Common myeloid progenitor, CD34-positive (primary cell): ENCODE data around the gene DIPK1B.

ENCODE experiments used
- CTCF ChIA-PET: fragments of 350-600 bp; sonication (Branson Sonifier 250); formaldehyde crosslinking; loops from one replicate; lab custom pipeline; 2021; ENCODE audit warnings: antibody characterized with exemption; lab: Charles Lee
- POLR2A ChIA-PET: fragments of 350-600 bp; sonication (Branson Sonifier 250); formaldehyde crosslinking; loops from one replicate; lab custom pipeline; 2021; ENCODE audit warnings: antibody characterized with exemption; lab: Charles Lee
- DNase-seq, 3 donors: peaks; one replicate each; pipeline versions ENCODE4 v3.0.0 to v3.0.0-alpha.2; 2013
- H3K27ac ChIP-seq, 2 experiments: 1 replicate in 1 of 2; 2 replicates in 1 of 2; pipeline ENCODE4 v1.7.0; 2013; ENCODE audit warnings: inconsistent platforms in 2 of 2, low read length in 2 of 2, mild to moderate bottlenecking in 2 of 2, low read depth in 1 of 2, moderate library complexity in 1 of 2; ENCODE audit not compliant: severe bottlenecking in 2 of 2, insufficient read depth in 1 of 2, poor library complexity in 1 of 2
- H3K27me3 ChIP-seq, 5 experiments: replicated peaks in 2 of 5; 1 replicate in 3 of 5; 2 replicates in 2 of 5; pipeline versions ENCODE4 v1.6.1 to v1.7.0; 2013; ENCODE audit warnings: low read length in 4 of 5, mild to moderate bottlenecking in 2 of 5, moderate library complexity in 2 of 5, inconsistent platforms in 1 of 5; ENCODE audit not compliant: insufficient read depth in 5 of 5, control insufficient read depth in 4 of 5
- H3K36me3 ChIP-seq, 4 experiments: 1 replicate in 2 of 4; 2 replicates in 2 of 4; pipeline versions ENCODE4 v1.6.1 to v1.7.0; 2013; ENCODE audit warnings: low read length in 3 of 4, control low read depth in 1 of 4, mild to moderate bottlenecking in 1 of 4; ENCODE audit not compliant: control insufficient read depth in 4 of 4, insufficient read depth in 4 of 4
- H3K4me1 ChIP-seq, 4 experiments: 1 replicate in 3 of 4; 2 replicates in 1 of 4; pipeline versions ENCODE4 v1.6.1 to v1.7.1; 2013; ENCODE audit warnings: low read length in 3 of 4, mild to moderate bottlenecking in 3 of 4, control low read depth in 1 of 4, inconsistent platforms in 1 of 4, moderate library complexity in 1 of 4; ENCODE audit not compliant: control insufficient read depth in 4 of 4, insufficient read depth in 4 of 4; ENCODE audit errors: control extremely low read depth in 1 of 4
- H3K4me3 ChIP-seq, 7 experiments: 1 replicate in 4 of 7; 2 replicates in 3 of 7; pipeline versions ENCODE4 v1.5.1 to v1.7.0; 2013; ENCODE audit warnings: mild to moderate bottlenecking in 7 of 7, low read length in 6 of 7, moderate library complexity in 6 of 7, inconsistent platforms in 2 of 7, low read depth in 2 of 7, control low read depth in 1 of 7; ENCODE audit not compliant: insufficient read depth in 4 of 7, control insufficient read depth in 1 of 7; ENCODE audit errors: extremely low read depth in 1 of 7
- H3K9me3 ChIP-seq, 5 experiments: 1 replicate in 4 of 5; 2 replicates in 1 of 5; pipeline versions ENCODE4 v1.6.1 to v1.7.1; 2013; ENCODE audit warnings: low read length in 4 of 5, mild to moderate bottlenecking in 2 of 5, inconsistent platforms in 1 of 5, low read depth in 1 of 5, moderate library complexity in 1 of 5; ENCODE audit not compliant: control insufficient read depth in 4 of 5, insufficient read depth in 2 of 5; ENCODE audit errors: control extremely low read depth in 1 of 5
- WGBS: methylation state at CpG from one replicate; pipeline ENCODE4 v1.1.5; 2013; ENCODE audit not compliant: insufficient coverage; 5-methylcytosine and 5-hydroxymethylcytosine counted together

The DIPK1B gene

GRCh38 chr9:136721339-136722092 is 9.1 kb downstream of the DIPK1B start:
- ChIA-PET CTCF (interaction anchor here (0.9 to 2.4 kb wide), 5 partner anchors 8 to 50 kb away, joined by 3 to 14 read pairs (median 4); no protein-coding TSS in a partner anchor), POLR2A (interaction anchor here (1.0 to 2.7 kb wide), 4 partner anchors 8 to 32 kb away, joined by 3 to 21 read pairs (median 4); partner anchors contain the start of gene DIPK1B)
- H3K27ac ChIP-seq, result no peak overlapping the region

GRCh38 chr9:136722093-136722968 is 10.0 kb downstream of the DIPK1B start:
- 92% methylated on average over 30 of the region's 31 CpGs for WGBS
- Histone ChIP-seq H3K27me3 (no peaks in the 10 kb centered on the region), H3K4me3 (no peak overlapping the region), H3K36me3 (peaks cover 8 to 87% (median 58%) of the 10 kb centered on the region in 4 experiments), H3K4me1 (peaks cover 4 to 65% (median 53%) of the 10 kb centered on the region in 4 experiments), H3K27ac (no peak overlapping the region), H3K9me3 (no peaks in the 10 kb centered on the region)
- ChIA-PET POLR2A (interaction anchor here (1.1 to 2.7 kb wide), 3 partner anchors 9 to 33 kb away, joined by 4 to 21 read pairs (median 6); partner anchors contain the start of gene DIPK1B), CTCF (interaction anchor here (1.3 to 2.4 kb wide), 6 partner anchors 8 to 50 kb away, joined by 3 to 14 read pairs (median 4); no protein-coding TSS in a partner anchor)
- DNase-seq, result no peak

More at GRCh38 chr9:136721339-136722092, 9.1 kb downstream of the DIPK1B start:
- Histone ChIP-seq H3K36me3 (peaks cover 8 to 85% (median 59%) of the 10 kb centered on the region in 4 experiments), H3K27me3 (no peaks in the 10 kb centered on the region), H3K4me1 (peaks cover 0 to 62% (median 53%) of the 10 kb centered on the region in 4 experiments), H3K9me3 (no peaks in the 10 kb centered on the region), H3K4me3 (no peak overlapping the region)
- no peak for DNase-seq
- WGBS, result 83% methylated on average over 18 of the region's 30 CpGs

GRCh38 chr9:136722969-136723356 is 10.6 kb downstream of the DIPK1B start:
- WGBS, result 95% methylated on average over 24 of the region's 24 CpGs
- peaks cover 6 to 83% (median 56%) of the 10 kb centered on the region in 4 experiments for H3K36me3 ChIP-seq
- H3K4me1 ChIP-seq, result peaks cover 4 to 60% (median 49%) of the 10 kb centered on the region in 4 experiments
- H3K27ac ChIP-seq, result no peak overlapping the region
- CTCF ChIA-PET, result interaction anchor here (1.1 to 1.7 kb wide), 5 partner anchors 9 to 51 kb away, joined by 3 to 5 read pairs (median 4); no protein-coding TSS in a partner anchor
- POLR2A ChIA-PET, result interaction anchor here (0.6 to 2.7 kb wide), 5 partner anchors 10 to 97 kb away, joined by 4 to 21 read pairs (median 5); partner anchors contain the start of gene DIPK1B
- no peak overlapping the region for H3K4me3 ChIP-seq
- DNase-seq, result peak in 1 of 3 donors; percentile 50
- H3K27me3 ChIP-seq, result no peaks in the 10 kb centered on the region
- H3K9me3 ChIP-seq, result no peaks in the 10 kb centered on the region

- peaks cover 4 to 60% (median 47%) of the 10 kb centered on the region in 4 experiments for H3K4me1 ChIP-seq
- peaks cover 6 to 80% (median 55%) of the 10 kb centered on the region in 4 experiments for H3K36me3 ChIP-seq
- CTCF ChIA-PET, result interaction anchor here (1.1 to 1.7 kb wide), 4 partner anchors 9 to 51 kb away, joined by 3 to 5 read pairs (median 4); no protein-coding TSS in a partner anchor
- no peak overlapping the region for H3K4me3 ChIP-seq
- no peak for DNase-seq
- no peaks in the 10 kb centered on the region for H3K27me3 ChIP-seq
- WGBS, result 94% methylated on average over 32 of the region's 32 CpGs
- no peaks in the 10 kb centered on the region for H3K9me3 ChIP-seq
- POLR2A ChIA-PET, result interaction anchor here (0.6 to 2.7 kb wide), 5 partner anchors 10 to 184 kb away, joined by 3 to 21 read pairs (median 5); partner anchors contain the start of gene DIPK1B
- H3K27ac ChIP-seq, result no peak overlapping the region
Observed at GRCh38 chr9:136723362-136723976, 11.1 kb downstream of the DIPK1B start.

- no peak overlapping the region for H3K4me3 ChIP-seq
- H3K4me1 ChIP-seq, result peaks cover 4 to 60% (median 47%) of the 10 kb centered on the region in 4 experiments
- no peak for DNase-seq
- POLR2A ChIA-PET, result interaction anchor here (0.6 to 2.7 kb wide), 5 partner anchors 11 to 499 kb away, joined by 3 to 21 read pairs (median 5); partner anchors contain the start of gene DIPK1B
- H3K27me3 ChIP-seq, result no peaks in the 10 kb centered on the region
- no peaks in the 10 kb centered on the region for H3K9me3 ChIP-seq
- H3K27ac ChIP-seq, result no peak overlapping the region
- WGBS, result 94% methylated on average over 8 of the region's 8 CpGs
- CTCF ChIA-PET, result interaction anchor here (1.1 to 1.7 kb wide), 3 partner anchors 17 to 52 kb away, joined by 3 to 5 read pairs (median 3); no protein-coding TSS in a partner anchor
- peaks cover 6 to 77% (median 54%) of the 10 kb centered on the region in 4 experiments for H3K36me3 ChIP-seq
Observed at GRCh38 chr9:136723989-136724388, 11.6 kb downstream of the DIPK1B start.

- Histone ChIP-seq H3K36me3 (peaks cover 6 to 70% (median 50%) of the 10 kb centered on the region in 4 experiments), H3K9me3 (no peaks in the 10 kb centered on the region), H3K4me3 (no peak overlapping the region), H3K27ac (no peak overlapping the region), H3K4me1 (peaks cover 4 to 58% (median 47%) of the 10 kb centered on the region in 4 experiments), H3K27me3 (no peaks in the 10 kb centered on the region)
- POLR2A ChIA-PET, result interaction anchor here (5.9 kb wide), 1 partner anchor 9 kb away, joined by 128 read pairs; no protein-coding TSS in a partner anchor
- CTCF ChIA-PET, result interaction anchor here (1.0 to 6.1 kb wide), 4 partner anchors 8 to 58 kb away, joined by 3 to 92 read pairs (median 4); partner anchors contain the start of gene DIPK1B
- no peak for DNase-seq
- WGBS, result no CpG with 5 or more reads among the region's 7 CpGs
Observed at GRCh38 chr9:136724772-136725171, 12.4 kb downstream of the DIPK1B start.
